ENCODE results near the gene ESR1.
A peak's percentile ranks its signal among the peaks of the same experiment; 100 is the strongest.

The ESR1 gene

DNA sequence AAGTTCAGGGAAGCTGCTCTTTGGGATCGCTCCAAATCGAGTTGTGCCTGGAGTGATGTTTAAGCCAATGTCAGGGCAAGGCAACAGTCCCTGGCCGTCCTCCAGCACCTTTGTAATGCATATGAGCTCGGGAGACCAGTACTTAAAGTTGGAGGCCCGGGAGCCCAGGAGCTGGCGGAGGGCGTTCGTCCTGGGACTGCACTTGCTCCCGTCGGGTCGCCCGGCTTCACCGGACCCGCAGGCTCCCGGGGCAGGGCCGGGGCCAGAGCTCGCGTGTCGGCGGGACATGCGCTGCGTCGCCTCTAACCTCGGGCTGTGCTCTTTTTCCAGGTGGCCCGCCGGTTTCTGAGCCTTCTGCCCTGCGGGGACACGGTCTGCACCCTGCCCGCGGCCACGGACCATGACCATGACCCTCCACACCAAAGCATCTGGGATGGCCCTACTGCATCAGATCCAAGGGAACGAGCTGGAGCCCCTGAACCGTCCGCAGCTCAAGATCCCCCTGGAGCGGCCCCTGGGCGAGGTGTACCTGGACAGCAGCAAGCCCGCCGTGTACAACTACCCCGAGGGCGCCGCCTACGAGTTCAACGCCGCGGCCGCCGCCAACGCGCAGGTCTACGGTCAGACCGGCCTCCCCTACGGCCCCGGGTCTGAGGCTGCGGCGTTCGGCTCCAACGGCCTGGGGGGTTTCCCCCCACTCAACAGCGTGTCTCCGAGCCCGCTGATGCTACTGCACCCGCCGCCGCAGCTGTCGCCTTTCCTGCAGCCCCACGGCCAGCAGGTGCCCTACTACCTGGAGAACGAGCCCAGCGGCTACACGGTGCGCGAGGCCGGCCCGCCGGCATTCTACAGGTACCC is at the start of gene ESR1:
Gene ESR1 (plus strand): TSS at position 170 of the 858 bp plus-strand sequence. CDS start 231 bp downstream, at position 401.
- no peak for DNase-seq
- intact Hi-C loops (cut with DNase I), result no loop called here

- DNase-seq, result no peak
- intact Hi-C loops (cut with DNase I), result no loop called here
Observed at GRCh38 chr6:151760486-151760885, 47.0 kb upstream of the ESR1 start.

DNA sequence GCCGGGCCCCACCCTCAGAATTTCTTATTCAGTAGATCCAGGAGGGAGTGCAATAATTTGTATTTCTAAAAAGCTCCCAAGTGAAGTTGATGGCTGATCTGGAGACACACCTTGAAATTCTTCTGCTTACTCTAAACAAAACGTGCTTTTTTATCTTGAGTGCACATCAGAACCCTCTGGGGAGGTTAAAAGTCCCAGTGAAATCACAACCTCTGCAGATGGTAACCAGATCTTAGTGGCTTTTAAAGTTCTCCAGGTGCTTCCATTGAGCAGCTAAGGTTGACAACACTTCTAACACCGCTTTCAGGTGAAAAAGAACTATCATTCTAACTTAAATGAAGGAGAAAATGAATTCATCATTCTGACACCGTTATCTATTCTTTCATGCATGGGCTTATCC is 45.6 kb upstream of the ESR1 start:
- intact Hi-C loops (cut with DNase I), result no loop called here

GRCh38 chr6:151762817-151763216 is 44.7 kb upstream of the ESR1 start:
- intact Hi-C loops (cut with DNase I), result no loop called here

More for the DNA sequence above, 45.6 kb upstream of the ESR1 start:
- DNase-seq, result no peak

DNA sequence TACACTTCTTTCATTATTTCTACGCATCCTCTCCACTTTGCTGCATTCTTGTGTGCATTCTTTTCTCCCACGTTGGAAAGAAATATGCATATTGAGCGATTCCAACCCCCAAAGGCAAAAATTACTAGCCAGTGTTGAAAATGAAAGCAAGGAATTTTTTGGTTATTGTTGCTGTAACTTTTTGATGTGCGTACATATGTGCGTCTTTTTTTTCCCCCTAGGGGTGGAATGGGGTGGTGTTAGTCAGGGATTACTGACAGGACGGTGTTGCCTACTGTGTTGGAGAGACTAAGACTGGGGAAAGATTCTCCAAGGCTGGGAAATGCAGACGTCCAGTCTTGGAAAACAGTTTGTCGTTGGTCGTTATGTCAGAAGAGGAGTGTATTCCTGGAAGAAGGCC is 44.2 kb upstream of the ESR1 start:
- no peak for DNase-seq
- intact Hi-C loops (cut with DNase I), result no loop called here

More at GRCh38 chr6:151762817-151763216, 44.7 kb upstream of the ESR1 start:
- DNase-seq, result no peak

- intact Hi-C loops (cut with DNase I), result no loop called here
- peak; percentile 38 to 85 (median 63) for DNase-seq
Observed at GRCh38 chr6:151763938-151764680, 43.4 kb upstream of the ESR1 start.

GRCh38 chr6:151765444-151765886 is 42.0 kb upstream of the ESR1 start:
- DNase-seq, result peak in 25 of 42 donors; percentile 16 to 81 (median 54)

GRCh38 chr6:151772446-151772845 is 35.0 kb upstream of the ESR1 start:
- intact Hi-C loops (cut with DNase I), result no loop called here
- DNase-seq, result no peak

More at GRCh38 chr6:151765444-151765886, 42.0 kb upstream of the ESR1 start:
- intact Hi-C loops (cut with DNase I), result loop anchor here (5.0 kb wide), 1 partner anchor 357 kb away; no protein-coding TSS in a partner anchor

GRCh38 chr6:151773382-151773781 is 34.1 kb upstream of the ESR1 start:
- intact Hi-C loops (cut with DNase I), result no loop called here
- no peak for DNase-seq

- intact Hi-C loops (cut with DNase I), result no loop called here
Observed at GRCh38 chr6:151782560-151782959, 24.9 kb upstream of the ESR1 start.

GRCh38 chr6:151783692-151784091 is 23.8 kb upstream of the ESR1 start:
- intact Hi-C loops (cut with DNase I), result no loop called here
- DNase-seq, result no peak

More at GRCh38 chr6:151782560-151782959, 24.9 kb upstream of the ESR1 start:
- DNase-seq, result no peak

DNA sequence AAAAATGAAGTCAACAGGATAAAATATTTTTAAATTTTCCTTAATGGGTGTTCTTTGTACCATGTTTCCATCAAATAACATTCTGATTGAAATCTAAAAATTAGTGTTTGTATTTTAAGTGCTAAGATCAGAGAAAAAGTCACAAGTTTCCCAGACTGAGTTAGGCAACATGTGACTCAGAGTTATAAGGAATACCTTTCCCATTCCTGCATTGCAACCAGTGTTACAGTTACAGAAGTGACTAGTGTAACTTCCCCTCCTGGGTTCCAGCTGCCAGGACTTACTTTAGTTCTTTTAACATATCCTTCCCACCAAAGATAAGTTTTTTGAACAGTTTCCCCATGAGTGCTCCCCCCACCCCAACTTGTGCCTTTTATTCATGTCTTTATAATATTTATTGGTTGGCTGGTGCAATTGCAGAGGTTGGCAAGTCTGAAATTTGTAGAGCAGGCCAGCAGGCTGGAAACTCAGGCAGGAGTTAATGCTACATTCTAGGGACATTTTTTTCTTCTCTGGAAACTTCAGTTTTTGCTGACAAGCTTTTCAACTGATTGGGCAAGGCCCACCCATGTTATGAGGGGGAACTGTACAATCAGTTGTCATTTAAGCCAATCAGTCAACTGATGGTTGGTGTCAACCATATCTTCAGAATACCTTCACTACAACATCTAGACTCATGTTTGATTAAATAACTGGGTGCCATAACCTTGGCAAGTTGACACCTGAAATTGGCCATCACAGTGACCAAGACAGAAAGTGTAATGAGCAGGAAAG is 22.9 kb upstream of the ESR1 start:
- intact Hi-C loops (cut with DNase I), result no loop called here
- DNase-seq, result no peak

GRCh38 chr6:151796842-151797530 is 10.5 kb upstream of the ESR1 start:
- no peak for DNase-seq
- intact Hi-C loops (cut with DNase I), result no loop called here

- intact Hi-C loops (cut with DNase I), result no loop called here
- DNase-seq, result no peak
Observed at GRCh38 chr6:151803743-151804142, 3.7 kb upstream of the ESR1 start.

DNA sequence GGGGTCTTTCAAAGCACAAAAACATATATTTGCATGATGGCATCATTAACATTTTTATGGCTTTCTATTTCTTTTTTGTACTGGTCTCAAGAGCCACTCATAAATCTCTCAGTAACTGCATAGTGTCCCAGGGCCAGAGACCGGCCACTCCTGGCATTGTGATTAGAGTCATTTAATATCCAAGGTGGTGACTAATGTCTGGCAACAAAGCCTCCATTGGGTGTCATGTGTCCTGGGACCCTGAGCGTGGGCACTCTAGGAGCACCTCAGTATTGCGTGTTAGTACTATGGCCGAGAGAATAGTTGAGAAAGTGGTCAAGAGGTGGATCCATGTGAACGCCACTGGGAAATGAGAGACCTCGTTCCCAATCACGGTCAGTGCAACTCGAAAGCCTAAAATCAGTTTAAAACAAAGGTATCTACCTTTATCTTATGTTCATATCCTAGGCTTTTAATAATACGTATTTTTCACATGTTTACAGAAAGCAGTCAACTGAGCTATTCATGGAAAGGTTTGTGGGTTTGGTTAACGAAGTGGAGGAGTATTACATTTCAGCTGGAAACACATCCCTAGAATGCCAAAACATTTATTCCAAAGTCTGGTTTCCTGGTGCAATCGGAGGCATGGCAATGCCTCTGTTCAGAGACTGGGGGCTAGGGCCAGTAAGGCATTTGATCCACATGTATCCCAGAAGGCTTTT is 2.7 kb upstream of the ESR1 start:
- DNase-seq, result no peak
- intact Hi-C loops (cut with DNase I), result no loop called here

- peak in 5 of 42 donors; percentile 2 to 14 (median 7) for DNase-seq
- intact Hi-C loops (cut with DNase I), result no loop called here
Observed at GRCh38 chr6:151805286-151805840, 2.1 kb upstream of the ESR1 start.

DNA sequence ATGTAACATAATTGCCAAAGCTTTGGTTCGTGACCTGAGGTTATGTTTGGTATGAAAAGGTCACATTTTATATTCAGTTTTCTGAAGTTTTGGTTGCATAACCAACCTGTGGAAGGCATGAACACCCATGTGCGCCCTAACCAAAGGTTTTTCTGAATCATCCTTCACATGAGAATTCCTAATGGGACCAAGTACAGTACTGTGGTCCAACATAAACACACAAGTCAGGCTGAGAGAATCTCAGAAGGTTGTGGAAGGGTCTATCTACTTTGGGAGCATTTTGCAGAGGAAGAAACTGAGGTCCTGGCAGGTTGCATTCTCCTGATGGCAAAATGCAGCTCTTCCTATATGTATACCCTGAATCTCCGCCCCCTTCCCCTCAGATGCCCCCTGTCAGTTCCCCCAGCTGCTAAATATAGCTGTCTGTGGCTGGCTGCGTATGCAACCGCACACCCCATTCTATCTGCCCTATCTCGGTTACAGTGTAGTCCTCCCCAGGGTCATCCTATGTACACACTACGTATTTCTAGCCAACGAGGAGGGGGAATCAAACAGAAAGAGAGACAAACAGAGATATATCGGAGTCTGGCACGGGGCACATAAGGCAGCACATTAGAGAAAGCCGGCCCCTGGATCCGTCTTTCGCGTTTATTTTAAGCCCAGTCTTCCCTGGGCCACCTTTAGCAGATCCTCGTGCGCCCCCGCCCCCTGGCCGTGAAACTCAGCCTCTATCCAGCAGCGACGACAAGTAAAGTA is 547 bp upstream of the ESR1 start:
- intact Hi-C loops (cut with DNase I), result no loop called here
- no peak for DNase-seq
